Raji (cell line): ENCODE data around the gene ANOS1.

Experiments used
- POLR2A ChIP-seq: IDR thresholded peaks from 2 replicates; pipeline ENCODE4 v1.6.1; 2011; ENCODE audit warnings: low read depth, low read length, control low read depth; ENCODE audit not compliant: insufficient read depth

Gene ANOS1

GRCh38 chrX:8520791-8521190 is 211.1 kb downstream of the ANOS1 start:
- TF ChIP-seq POLR2A: no peak

DNA sequence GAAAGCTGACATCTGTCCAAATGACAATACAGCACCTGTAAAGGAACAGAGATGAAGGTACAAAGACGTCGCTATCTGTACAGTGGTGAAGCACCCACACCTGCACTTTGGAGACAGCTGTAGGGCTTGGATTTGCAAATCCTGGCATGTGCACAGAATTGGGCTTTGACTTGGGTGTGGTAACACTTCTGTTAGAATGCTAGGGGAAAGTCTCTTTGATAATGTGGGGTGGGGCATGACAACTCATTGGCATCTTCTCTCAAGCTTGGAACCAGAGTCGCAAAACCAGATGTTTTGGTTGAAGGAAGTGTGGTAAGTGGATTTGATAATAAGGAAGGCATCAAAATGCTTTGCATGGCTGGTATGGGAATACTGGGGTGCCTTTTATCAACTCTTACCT is 211.8 kb downstream of the ANOS1 start:
- TF ChIP-seq POLR2A: no peak

DNA sequence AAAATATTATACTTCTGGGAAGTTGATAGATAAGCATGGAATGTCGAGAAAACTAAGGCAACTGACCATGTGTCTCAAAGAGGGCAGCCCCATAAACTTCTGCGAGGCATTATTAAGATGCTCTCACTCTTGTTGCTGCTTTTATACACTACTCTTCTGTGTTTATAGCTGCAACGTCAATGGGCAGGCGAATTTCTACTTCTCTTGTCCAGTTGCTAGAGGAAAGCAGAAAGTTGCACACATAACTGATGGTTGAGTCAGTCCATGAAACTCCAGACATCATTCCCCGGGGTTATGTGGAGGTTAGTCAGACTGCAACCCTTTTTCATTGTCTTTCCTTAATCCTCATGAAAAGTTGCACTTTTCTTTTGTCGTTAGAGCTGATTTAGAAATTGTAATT is 227.5 kb downstream of the ANOS1 start:
- TF ChIP-seq POLR2A: no peak

GRCh38 chrX:8500203-8500602 is 231.7 kb downstream of the ANOS1 start:
- TF ChIP-seq POLR2A: no peak

- TF ChIP-seq POLR2A: no peak
Observed at GRCh38 chrX:8484360-8484949, 247.5 kb downstream of the ANOS1 start.
